ENCODE data around the gene SPINT2. TPM values are rescaled to one million over a fixed set of nuclear protein-coding genes. Genes with fewer than 3 reads are reported as not detected.

The SPINT2 gene
- total and polyA plus RNA-seq, 4 donors: 7.0 to 43.0 (median 10.7) TPM

GRCh38 chr19:38221421-38221820, 43.0 kb upstream of the SPINT2 start:
- DNase-seq (ENCODE audit: low spot score): no peak
- peaks cover 3 to 15% (median 7%) of the 10 kb centered on the region in 4 donors for H3K27me3 ChIP-seq (ENCODE audit: control insufficient read depth in 4 of 4, insufficient read depth in 4 of 4, low read length in 3 of 4)
- H3K4me3 ChIP-seq (ENCODE audit: low read depth in 1 of 3, low read length in 3 of 3): no peak overlapping the region
- H3K9ac ChIP-seq (ENCODE audit: low read depth in 1 of 2, low read length in 2 of 2): no peak overlapping the region
- H3K27ac ChIP-seq (ENCODE audit: low read depth in 1 of 2, low read length in 2 of 2): no peak overlapping the region
- H3K9me3 ChIP-seq (ENCODE audit: control insufficient read depth in 4 of 4, low read length in 3 of 4): no peaks in the 10 kb centered on the region
- 92% methylated on average over 6 of the region's 6 CpGs for WGBS
- no peaks in the 10 kb centered on the region for H3K36me3 ChIP-seq (ENCODE audit: control insufficient read depth in 4 of 4, insufficient read depth in 3 of 4, low read depth in 1 of 4, low read length in 3 of 4)
- peaks cover 0 to 7% (median 3%) of the 10 kb centered on the region in 4 donors for H3K4me1 ChIP-seq (ENCODE audit: control insufficient read depth in 4 of 4, insufficient read depth in 4 of 4, low read length in 3 of 4)
- no peak for TF ChIP-seq YY1 (IDR thresholded peaks at IDR 0.05)
- TF ChIP-seq NR2F2 (IDR thresholded peaks at IDR 0.05): no peak

DNA sequence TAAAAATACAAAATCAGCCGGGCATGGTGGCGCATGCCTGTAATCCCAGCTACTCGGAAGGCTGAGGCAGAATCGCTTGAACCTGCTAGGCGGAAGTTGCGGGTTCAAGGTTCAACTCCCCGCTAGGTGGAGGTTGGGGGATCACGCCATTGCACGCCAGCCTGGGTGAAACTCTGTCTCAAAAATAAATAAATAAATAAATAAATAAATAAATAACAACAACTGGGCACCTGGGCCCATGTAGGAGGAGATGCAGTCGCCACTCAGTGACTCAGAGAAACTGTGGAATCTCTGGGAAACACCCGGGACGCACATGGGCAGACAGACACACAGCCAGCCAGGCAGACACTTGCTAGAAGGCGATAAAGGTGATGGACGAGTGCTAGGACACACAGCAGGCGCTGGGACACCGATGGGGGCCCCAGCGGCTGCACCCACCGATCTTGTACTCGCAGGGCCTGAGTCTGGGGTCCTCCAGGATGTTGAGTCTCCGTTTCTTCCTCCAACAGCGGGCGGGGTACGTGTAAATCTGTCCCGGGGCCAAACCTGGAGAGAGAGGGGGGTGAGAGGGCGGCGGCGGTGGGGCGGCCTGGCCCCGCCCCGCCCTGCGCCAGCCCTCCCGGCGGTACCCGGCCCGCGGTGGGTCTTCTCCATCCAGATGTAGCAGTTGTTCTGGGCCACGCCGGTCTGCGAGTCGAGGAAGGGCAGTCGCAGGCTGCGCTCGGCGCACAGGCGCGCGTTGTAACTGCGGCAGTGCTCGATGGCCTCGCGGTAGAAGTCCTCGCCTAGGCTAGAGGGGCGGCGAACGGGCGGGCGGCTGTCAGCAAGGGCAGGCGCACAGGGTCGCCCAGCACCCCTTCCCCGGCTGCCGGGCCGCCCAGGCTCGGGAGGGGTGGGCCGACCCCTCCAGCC, 42.2 kb upstream of the SPINT2 start:
- Histone ChIP-seq H3K9me3 (ENCODE audit: control insufficient read depth in 4 of 4, low read length in 3 of 4) (no peaks in the 10 kb centered on the region), H3K27ac (ENCODE audit: low read depth in 1 of 2, low read length in 2 of 2) (no peak overlapping the region), H3K27me3 (ENCODE audit: control insufficient read depth in 4 of 4, insufficient read depth in 4 of 4, low read length in 3 of 4) (peaks cover 3 to 19% (median 7%) of the 10 kb centered on the region in 4 donors), H3K9ac (ENCODE audit: low read depth in 1 of 2, low read length in 2 of 2) (no peak overlapping the region), H3K4me1 (ENCODE audit: control insufficient read depth in 4 of 4, insufficient read depth in 4 of 4, low read length in 3 of 4) (peaks cover 0 to 7% (median 3%) of the 10 kb centered on the region in 4 donors), H3K4me3 (ENCODE audit: low read depth in 1 of 3, low read length in 3 of 3) (no peak overlapping the region), H3K36me3 (ENCODE audit: control insufficient read depth in 4 of 4, insufficient read depth in 3 of 4, low read depth in 1 of 4, low read length in 3 of 4) (no peaks in the 10 kb centered on the region)
- no peak for TF ChIP-seq YY1 (IDR thresholded peaks at IDR 0.05)
- no peak for TF ChIP-seq FOXA1 (IDR thresholded peaks at IDR 0.05)
- no peak for TF ChIP-seq REST (IDR thresholded peaks at IDR 0.05)
- TF ChIP-seq HNF4G (IDR thresholded peaks at IDR 0.05): no peak
- no peak for TF ChIP-seq JUND (IDR thresholded peaks at IDR 0.05)
- TF ChIP-seq RXRA (IDR thresholded peaks at IDR 0.05): no peak
- TF ChIP-seq SP1 (IDR thresholded peaks at IDR 0.05): no peak
- no peak for TF ChIP-seq ATF3 (IDR thresholded peaks at IDR 0.05)
- TF ChIP-seq CTCF (IDR thresholded peaks at IDR 0.05; ENCODE audit: low read depth, low read length, missing input control): no peak
- no peak for TF ChIP-seq GABPA (IDR thresholded peaks at IDR 0.05 in 1 of 2, conservative IDR thresholded peaks at IDR 0.05 in 1 of 2)
- TF ChIP-seq, protein P1, sequence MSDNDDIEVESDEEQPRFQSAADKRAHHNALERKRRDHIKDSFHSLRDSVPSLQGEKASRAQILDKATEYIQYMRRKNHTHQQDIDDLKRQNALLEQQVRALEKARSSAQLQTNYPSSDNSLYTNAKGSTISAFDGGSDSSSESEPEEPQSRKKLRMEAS (IDR thresholded peaks at IDR 0.05): no peak
- no peak for TF ChIP-seq TAF1 (conservative IDR thresholded peaks at IDR 0.05)
- no peak for TF ChIP-seq FOXA2 (IDR thresholded peaks at IDR 0.05)
- TF ChIP-seq, protein P2, sequence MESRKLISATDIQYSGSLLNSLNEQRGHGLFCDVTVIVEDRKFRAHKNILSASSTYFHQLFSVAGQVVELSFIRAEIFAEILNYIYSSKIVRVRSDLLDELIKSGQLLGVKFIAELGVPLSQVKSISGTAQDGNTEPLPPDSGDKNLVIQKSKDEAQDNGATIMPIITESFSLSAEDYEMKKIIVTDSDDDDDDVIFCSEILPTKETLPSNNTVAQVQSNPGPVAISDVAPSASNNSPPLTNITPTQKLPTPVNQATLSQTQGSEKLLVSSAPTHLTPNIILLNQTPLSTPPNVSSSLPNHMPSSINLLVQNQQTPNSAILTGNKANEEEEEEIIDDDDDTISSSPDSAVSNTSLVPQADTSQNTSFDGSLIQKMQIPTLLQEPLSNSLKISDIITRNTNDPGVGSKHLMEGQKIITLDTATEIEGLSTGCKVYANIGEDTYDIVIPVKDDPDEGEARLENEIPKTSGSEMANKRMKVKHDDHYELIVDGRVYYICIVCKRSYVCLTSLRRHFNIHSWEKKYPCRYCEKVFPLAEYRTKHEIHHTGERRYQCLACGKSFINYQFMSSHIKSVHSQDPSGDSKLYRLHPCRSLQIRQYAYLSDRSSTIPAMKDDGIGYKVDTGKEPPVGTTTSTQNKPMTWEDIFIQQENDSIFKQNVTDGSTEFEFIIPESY (IDR thresholded peaks at IDR 0.05): no peak
- TF ChIP-seq EGR1 (IDR thresholded peaks at IDR 0.05; ENCODE audit: low read depth in 2 of 2): no peak
- no peak for TF ChIP-seq HNF4A (conservative IDR thresholded peaks at IDR 0.05)
- TF ChIP-seq RAD21 (IDR thresholded peaks at IDR 0.05): no peak
- no peak for TF ChIP-seq NR2F2 (IDR thresholded peaks at IDR 0.05)
- WGBS: 40% methylated on average over 64 of the region's 64 CpGs
- DNase-seq (ENCODE audit: low spot score): no peak
